Activated CD4-positive, alpha-beta T cell treated with anti-CD3 and anti-CD28 coated beads for 36 hours (primary cell): Measurements from ENCODE around the gene SP100. TPM values are rescaled to one million over a fixed set of nuclear protein-coding genes. Genes with fewer than 3 reads are reported as not detected.

Experiments used
- ATAC-seq: fragments of 200-7000 bp; cut with Tn5 transposase; one replicate; pipeline ENCODE4 v1.10.0; 2021; ENCODE audit warnings: mild to moderate bottlenecking, moderate library complexity
- CTCF ChIA-PET: fragments of 350-600 bp; sonication (Branson Sonifier 250); formaldehyde crosslinking; loops from one replicate; lab custom pipeline; 2021; ENCODE audit warnings: antibody characterized with exemption; lab: Charles Lee
- POLR2A ChIA-PET: fragments of 350-600 bp; sonication (Branson Sonifier 250); formaldehyde crosslinking; loops from one replicate; lab custom pipeline; 2021; ENCODE audit warnings: antibody characterized with exemption, inconsistent platforms; lab: Charles Lee
- DNase-seq: peaks from one replicate; pipeline ENCODE4 v3.0.0-alpha.2; 2020
- H3K27ac Mint-ChIP-seq: one replicate; pipeline ENCODE4 v1.8.0; 2021; ENCODE audit warnings: mixed read lengths
- H3K27me3 Mint-ChIP-seq: one replicate; pipeline ENCODE4 v1.8.0; 2021; ENCODE audit warnings: mixed read lengths
- H3K36me3 Mint-ChIP-seq: one replicate; pipeline ENCODE4 v1.8.0; 2021; ENCODE audit warnings: low read depth, mixed read lengths
- H3K4me1 Mint-ChIP-seq: one replicate; pipeline ENCODE4 v1.8.0; 2021; ENCODE audit warnings: mixed read lengths
- H3K4me3 Mint-ChIP-seq: one replicate; pipeline ENCODE4 v1.8.0; 2021; ENCODE audit warnings: mild to moderate bottlenecking, moderate library complexity, mixed read lengths
- H3K9me3 Mint-ChIP-seq: one replicate; pipeline ENCODE4 v1.8.0; 2021; ENCODE audit warnings: low read depth, mixed read lengths
- intact Hi-C, 2 experiments: fragments of 100-400 bp; cut with DNase I in 1 of 2; cut with micrococcal nuclease in 1 of 2; formaldehyde crosslinking; loops; one replicate each; pipeline versions ENCODE4 v1.14.2 to v1.15.1; 2022 to 2024; cut with DNase I, micrococcal nuclease
- total RNA-seq, 2 experiments: library from RNA; stranded (reverse); gene quantifications; one replicate each; pipeline ENCODE4 v1.2.3, GENCODE V29; 2021

SP100 gene
- total RNA-seq, 2 experiments from 2014 or later, result 150 to 174 TPM

GRCh38 chr2:230552181-230552580 lies 136.2 kb downstream of the SP100 start:
- ChIA-PET CTCF (no interaction called here), POLR2A (no interaction called here)
- no peaks in the 10 kb centered on the region for H3K27me3 Mint-ChIP-seq

GRCh38 chr2:230557065-230557464 lies 141.1 kb downstream of the SP100 start:
- CTCF ChIA-PET, result no interaction called here
- POLR2A ChIA-PET, result no interaction called here
- Mint-ChIP-seq H3K4me3 (no peak overlapping the region), H3K27ac (no peak overlapping the region), H3K4me1 (peaks cover 10% of the 10 kb centered on the region), H3K36me3 (no peaks in the 10 kb centered on the region), H3K9me3 (no peaks in the 10 kb centered on the region), H3K27me3 (no peaks in the 10 kb centered on the region)
- no peak for ATAC-seq
- DNase-seq, result no peak
- intact Hi-C loops, result no loop called here

More at GRCh38 chr2:230552181-230552580, 136.2 kb downstream of the SP100 start:
- no peaks in the 10 kb centered on the region for H3K9me3 Mint-ChIP-seq
- H3K4me1 Mint-ChIP-seq, result peaks cover 10% of the 10 kb centered on the region
- DNase-seq (no peak), ATAC-seq (no peak)
- intact Hi-C loops, result no loop called here
- H3K36me3 Mint-ChIP-seq, result no peaks in the 10 kb centered on the region
- no peak overlapping the region for H3K27ac Mint-ChIP-seq
- no peak overlapping the region for H3K4me3 Mint-ChIP-seq

- H3K27ac Mint-ChIP-seq, result no peak overlapping the region
- no peak for ATAC-seq
- H3K4me1 Mint-ChIP-seq, result peaks cover 3% of the 10 kb centered on the region
- intact Hi-C loops, result loop anchor here in 1 of 2 experiments (5.0 kb wide), 1 partner anchor 37 kb away; no protein-coding TSS in a partner anchor
- no peak for DNase-seq
- no peaks in the 10 kb centered on the region for H3K27me3 Mint-ChIP-seq
- CTCF ChIA-PET, result no interaction called here
- H3K9me3 Mint-ChIP-seq, result peaks cover 2% of the 10 kb centered on the region
- H3K4me3 Mint-ChIP-seq, result no peak overlapping the region
- POLR2A ChIA-PET, result no interaction called here
- H3K36me3 Mint-ChIP-seq, result no peaks in the 10 kb centered on the region
Observed at GRCh38 chr2:230564805-230565779, 149.1 kb downstream of the SP100 start.

GRCh38 chr2:230569298-230569697 lies 153.3 kb downstream of the SP100 start:
- ATAC-seq, result peak; percentile 91
- ChIA-PET CTCF (interaction anchor here (0.6 kb wide), 1 partner anchor 16 kb away, joined by 4 read pairs; no protein-coding TSS in a partner anchor), POLR2A (no interaction called here)
- Mint-ChIP-seq H3K4me1 (peaks cover 3% of the 10 kb centered on the region), H3K9me3 (peaks cover 19% of the 10 kb centered on the region), H3K27me3 (no peaks in the 10 kb centered on the region), H3K4me3 (no peak overlapping the region), H3K36me3 (peaks cover 3% of the 10 kb centered on the region), H3K27ac (peak overlapping the region; percentile 16)
- intact Hi-C loops, result loop anchor here in 1 of 2 experiments (5.0 kb wide), 1 partner anchor 33 kb away; no protein-coding TSS in a partner anchor
- peak; percentile 9 for DNase-seq

GRCh38 chr2:230570987-230571386 lies 155.0 kb downstream of the SP100 start:
- Mint-ChIP-seq H3K36me3 (peaks cover 3% of the 10 kb centered on the region), H3K27ac (no peak overlapping the region), H3K4me3 (no peak overlapping the region), H3K9me3 (peaks cover 24% of the 10 kb centered on the region), H3K4me1 (peaks cover 10% of the 10 kb centered on the region), H3K27me3 (no peaks in the 10 kb centered on the region)
- DNase-seq, result no peak
- ChIA-PET CTCF (no interaction called here), POLR2A (interaction anchor here (0.6 kb wide), 1 partner anchor 131 kb away, joined by 4 read pairs; no protein-coding TSS in a partner anchor)
- intact Hi-C loops, result no loop called here
- ATAC-seq, result no peak

- H3K27me3 Mint-ChIP-seq, result no peaks in the 10 kb centered on the region
- peak overlapping the region; percentile 85 for H3K27ac Mint-ChIP-seq
- intact Hi-C loops, result no loop called here
- DNase-seq (peak; percentile 84), ATAC-seq (peak; percentile 98)
- H3K9me3 Mint-ChIP-seq, result peaks cover 19% of the 10 kb centered on the region
- H3K4me3 Mint-ChIP-seq, result peak overlapping the region; percentile 55
- peaks cover 3% of the 10 kb centered on the region for H3K36me3 Mint-ChIP-seq
- ChIA-PET POLR2A (no interaction called here), CTCF (interaction anchor here (0.6 to 1.6 kb wide), 3 partner anchors 20 to 84 kb away, joined by 3 to 4 read pairs (median 3); no protein-coding TSS in a partner anchor)
- H3K4me1 Mint-ChIP-seq, result peaks cover 9% of the 10 kb centered on the region
Observed at GRCh38 chr2:230575642-230576324, 159.8 kb downstream of the SP100 start.

GRCh38 chr2:230577114-230577513 lies 161.1 kb downstream of the SP100 start:
- no peak overlapping the region for H3K27ac Mint-ChIP-seq
- H3K36me3 Mint-ChIP-seq, result peaks cover 3% of the 10 kb centered on the region
- CTCF ChIA-PET, result interaction anchor here (0.7 kb wide), 1 partner anchor 26 kb away, joined by 3 read pairs; no protein-coding TSS in a partner anchor
- ATAC-seq (no peak), DNase-seq (no peak)
- no peaks in the 10 kb centered on the region for H3K27me3 Mint-ChIP-seq
- H3K4me3 Mint-ChIP-seq, result no peak overlapping the region
- H3K9me3 Mint-ChIP-seq, result peaks cover 19% of the 10 kb centered on the region
- intact Hi-C loops, result no loop called here
- POLR2A ChIA-PET, result no interaction called here
- H3K4me1 Mint-ChIP-seq, result peaks cover 10% of the 10 kb centered on the region

- CTCF ChIA-PET, result interaction anchor here (0.7 kb wide), 1 partner anchor 31 kb away, joined by 3 read pairs; no protein-coding TSS in a partner anchor
- POLR2A ChIA-PET, result no interaction called here
- intact Hi-C loops, result no loop called here
- peaks cover 20% of the 10 kb centered on the region for H3K4me1 Mint-ChIP-seq
- peaks cover 21% of the 10 kb centered on the region for H3K9me3 Mint-ChIP-seq
- ATAC-seq (no peak), DNase-seq (no peak)
- H3K36me3 Mint-ChIP-seq, result peaks cover 9% of the 10 kb centered on the region
- no peak overlapping the region for H3K4me3 Mint-ChIP-seq
- no peaks in the 10 kb centered on the region for H3K27me3 Mint-ChIP-seq
- H3K27ac Mint-ChIP-seq, result no peak overlapping the region
Observed at GRCh38 chr2:230578106-230578505, 162.1 kb downstream of the SP100 start.

GRCh38 chr2:230582851-230583283 lies 166.9 kb downstream of the SP100 start:
- Mint-ChIP-seq H3K27me3 (no peaks in the 10 kb centered on the region), H3K4me3 (no peak overlapping the region), H3K27ac (peak overlapping the region; percentile 75), H3K4me1 (peaks cover 25% of the 10 kb centered on the region), H3K9me3 (peaks cover 5% of the 10 kb centered on the region), H3K36me3 (peaks cover 7% of the 10 kb centered on the region)
- intact Hi-C loops, result no loop called here
- DNase-seq (peak; percentile 70), ATAC-seq (peak; percentile 93)
- ChIA-PET CTCF (no interaction called here), POLR2A (interaction anchor here (1.0 kb wide), 1 partner anchor 135 kb away, joined by 3 read pairs; no protein-coding TSS in a partner anchor)

GRCh38 chr2:230583581-230583980 lies 167.6 kb downstream of the SP100 start:
- H3K4me1 Mint-ChIP-seq, result peaks cover 25% of the 10 kb centered on the region
- intact Hi-C loops, result no loop called here
- H3K4me3 Mint-ChIP-seq, result no peak overlapping the region

GRCh38 chr2:230586328-230586982 lies 170.5 kb downstream of the SP100 start:
- DNase-seq (no peak), ATAC-seq (no peak)
- Mint-ChIP-seq H3K27me3 (no peaks in the 10 kb centered on the region), H3K4me3 (no peak overlapping the region), H3K27ac (no peak overlapping the region), H3K4me1 (peaks cover 46% of the 10 kb centered on the region), H3K9me3 (peaks cover 8% of the 10 kb centered on the region), H3K36me3 (peaks cover 11% of the 10 kb centered on the region)
- intact Hi-C loops, result no loop called here
- POLR2A ChIA-PET, result no interaction called here
- CTCF ChIA-PET, result no interaction called here

More at GRCh38 chr2:230583581-230583980, 167.6 kb downstream of the SP100 start:
- ATAC-seq, result peak; percentile 44
- ChIA-PET POLR2A (no interaction called here), CTCF (interaction anchor here (0.6 kb wide), 1 partner anchor 567 kb away, joined by 3 read pairs; no protein-coding TSS in a partner anchor)
- peaks cover 5% of the 10 kb centered on the region for H3K9me3 Mint-ChIP-seq
- no peak for DNase-seq
- H3K27ac Mint-ChIP-seq, result peak overlapping the region; percentile 75
- H3K36me3 Mint-ChIP-seq, result peaks cover 7% of the 10 kb centered on the region
- no peaks in the 10 kb centered on the region for H3K27me3 Mint-ChIP-seq
